SK-N-MC (cell line): ENCODE measurements around the gene PROSER2.

Experiments used
- EZH2 ChIP-seq: fragments of 200-600 bp; sonication (generic); IDR thresholded peaks from one replicate; pipeline ENCODE4 v1.6.1; 2017; ENCODE audit warnings: antibody characterized with exemption
- FOXP2 ChIP-seq: optimal IDR thresholded peaks from 2 replicates; pipeline ENCODE3; 2011; ENCODE audit warnings: mild to moderate bottlenecking, moderate library complexity; ENCODE audit not compliant: insufficient read depth; ENCODE audit errors: extremely low read length, control extremely low read depth
- POLR2AphosphoS5 ChIP-seq: IDR thresholded peaks from 2 replicates; pipeline ENCODE4 v1.6.1; 2012; ENCODE audit warnings: mild to moderate bottlenecking, low read depth, low read length, borderline replicate concordance

- TF ChIP-seq POLR2AphosphoS5 (no peak), EZH2 (no peak), FOXP2 (no peak)
These were observed 41.6 kb downstream of the PROSER2 start for GRCh38 chr10:11864727-11865126.
